ENCODE data around the gene SULT1E1.

SULT1E1 gene

DNA sequence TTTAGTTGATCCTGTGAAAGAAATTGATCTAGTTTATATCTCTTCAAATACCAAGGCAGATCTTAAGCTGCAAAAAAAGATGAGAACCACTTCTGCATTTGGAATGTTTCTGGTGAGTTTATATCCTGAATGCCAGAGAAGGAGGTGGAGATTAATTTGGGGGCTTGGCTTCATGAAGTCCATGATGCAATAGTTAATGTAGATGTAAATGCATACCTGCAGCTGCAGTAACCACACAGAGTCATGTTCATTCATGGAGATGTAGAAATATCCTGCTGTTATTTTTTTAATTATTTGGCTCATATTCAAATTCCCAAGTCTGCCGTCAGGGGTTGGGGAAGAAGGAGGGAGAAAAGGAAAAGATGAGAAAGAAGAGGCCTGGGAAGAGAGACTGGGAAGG lies at the start of gene SULT1E1:
SULT1E1 (minus strand) TSS at position 94 of the 400 bp plus-strand sequence. CDS start 2,501 bp downstream, outside the sequence.
- DNase-seq = no peak

- DNase-seq = no peak
Measured at GRCh38 chr4:69909195-69909594, 49.2 kb upstream of the SULT1E1 start.

DNA sequence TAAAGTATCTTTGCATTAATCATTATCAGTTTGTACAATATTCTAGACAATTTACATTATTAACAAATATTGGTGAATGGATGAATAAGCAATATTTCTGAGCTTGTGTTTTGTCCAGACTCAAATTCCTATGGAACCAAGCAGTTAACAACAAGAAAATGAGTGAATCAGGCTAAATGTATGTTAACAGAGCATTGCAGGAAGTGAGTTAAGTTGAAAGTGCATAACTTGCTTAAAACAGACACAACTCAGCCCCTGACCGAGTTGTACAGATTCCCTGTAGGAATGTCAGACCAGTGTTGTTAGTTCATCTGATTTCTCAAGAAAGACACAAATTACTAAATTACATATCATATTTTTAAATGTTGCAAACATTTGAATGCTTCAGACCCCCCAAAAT lies 47.2 kb upstream of the SULT1E1 start:
- no peak for DNase-seq

GRCh38 chr4:69896530-69897116 lies 36.7 kb upstream of the SULT1E1 start:
- DNase-seq = no peak

DNA sequence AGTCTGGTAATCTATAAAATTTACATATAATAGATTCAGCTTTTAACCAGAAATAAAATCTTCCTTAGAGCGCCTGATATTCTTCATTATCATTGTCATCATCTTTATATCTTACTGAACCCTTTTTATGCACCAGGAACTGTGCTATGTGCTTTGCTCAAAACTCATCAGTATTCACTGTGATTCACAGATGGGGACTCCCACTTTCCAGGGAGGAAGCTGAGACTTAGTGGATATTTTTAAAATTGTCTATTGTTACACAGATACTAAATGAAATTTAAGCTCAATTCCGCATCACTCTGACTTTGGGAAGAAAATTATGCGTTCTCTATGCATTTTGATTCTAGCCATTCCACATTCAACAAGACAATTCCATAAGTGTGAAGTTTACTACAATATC lies 34.8 kb upstream of the SULT1E1 start:
- DNase-seq = no peak

- no peak for DNase-seq
Measured at GRCh38 chr4:69894186-69894585, 34.2 kb upstream of the SULT1E1 start.

DNA sequence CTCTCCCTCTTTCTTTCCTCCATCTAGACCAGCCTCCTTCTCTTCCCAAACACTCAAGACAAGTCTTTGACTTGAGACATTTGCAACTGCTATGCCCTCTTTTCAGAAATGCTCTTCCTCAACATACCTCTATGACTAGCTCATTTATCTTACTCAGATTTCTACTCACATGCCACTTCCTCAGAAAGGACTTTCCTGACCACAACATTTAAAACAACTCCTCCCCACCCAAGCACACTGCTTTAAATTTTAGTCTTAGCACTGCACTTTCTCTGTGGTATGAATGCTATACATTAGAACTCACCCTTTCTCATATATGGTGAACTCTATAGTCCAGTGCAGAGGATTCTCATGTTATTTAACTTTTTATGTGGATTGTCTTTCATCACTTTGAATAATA lies 28.4 kb upstream of the SULT1E1 start:
- DNase-seq = no peak

- DNase-seq = no peak
Measured at GRCh38 chr4:69882150-69882549, 22.2 kb upstream of the SULT1E1 start.

DNA sequence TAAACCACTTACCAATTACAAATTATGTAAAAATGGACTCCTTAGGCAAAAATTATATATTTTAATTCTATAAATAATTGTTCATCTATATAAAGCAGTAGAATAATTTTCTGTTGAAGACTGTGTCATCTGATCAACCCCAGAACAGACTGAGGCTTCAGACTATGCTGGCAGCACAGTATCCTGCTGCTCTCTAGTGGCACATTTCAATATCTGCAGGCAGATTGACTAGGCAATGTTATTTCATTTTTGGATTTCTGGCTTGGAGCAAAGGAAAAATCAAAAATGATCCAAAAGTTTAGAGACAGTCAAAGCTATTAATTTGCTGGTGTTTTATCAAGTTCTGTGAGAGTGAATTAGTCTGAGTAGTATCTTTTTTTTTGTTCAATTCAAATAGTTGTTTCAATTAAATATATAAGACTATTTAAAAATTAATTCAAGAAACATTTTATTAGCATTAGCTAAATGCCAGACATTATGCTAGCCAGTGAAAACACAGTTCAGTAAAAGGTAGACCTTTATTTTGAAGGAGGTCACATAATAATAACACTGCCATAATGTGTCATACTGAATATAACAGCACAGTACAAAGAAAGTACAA lies 21.3 kb upstream of the SULT1E1 start:
- DNase-seq = peak; percentile 64

DNA sequence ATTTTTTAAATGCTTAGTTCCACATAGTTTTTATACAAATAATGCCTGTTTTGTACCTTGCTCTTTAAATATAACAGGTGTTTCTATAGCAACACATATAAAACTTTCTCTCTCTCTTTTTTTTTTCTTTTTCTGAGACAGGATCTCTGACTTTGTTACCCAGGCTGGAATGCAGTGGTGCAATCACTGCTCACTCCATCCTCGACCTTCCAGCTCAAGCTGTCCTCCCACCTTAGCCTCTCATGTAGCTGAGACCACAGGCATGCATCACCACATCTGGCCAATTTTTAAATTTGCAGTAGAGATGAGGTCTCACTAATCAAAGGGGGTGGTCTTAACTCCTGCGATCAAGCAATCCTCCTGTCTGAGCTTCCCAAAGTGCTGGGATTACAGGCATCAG lies 18.3 kb upstream of the SULT1E1 start:
- DNase-seq = no peak

GRCh38 chr4:69877453-69877852 lies 17.5 kb upstream of the SULT1E1 start:
- DNase-seq = no peak

GRCh38 chr4:69876071-69876470 lies 16.1 kb upstream of the SULT1E1 start:
- no peak for DNase-seq

GRCh38 chr4:69875576-69875975 lies 15.6 kb upstream of the SULT1E1 start:
- DNase-seq = no peak

DNA sequence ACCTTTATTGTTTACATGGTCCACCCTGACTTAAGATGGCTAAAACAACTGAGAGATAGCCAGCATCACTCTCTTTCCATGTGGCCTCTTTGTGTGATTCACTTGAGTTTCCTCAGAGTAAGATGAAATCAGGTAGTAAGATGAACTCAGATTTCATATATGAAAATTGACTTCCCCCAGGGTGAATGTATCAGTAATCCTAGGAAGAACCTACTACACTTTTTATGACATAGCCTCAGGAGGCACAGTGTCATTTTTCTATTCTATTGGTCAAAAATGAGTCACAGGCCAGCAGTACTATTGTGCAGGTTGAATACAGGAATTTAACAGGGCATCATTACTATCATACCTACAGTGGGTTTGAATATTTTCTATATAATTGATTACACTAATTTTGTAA lies 14.6 kb upstream of the SULT1E1 start:
- DNase-seq = no peak

GRCh38 chr4:69861756-69862155 lies 1.8 kb upstream of the SULT1E1 start:
- DNase-seq = no peak

DNA sequence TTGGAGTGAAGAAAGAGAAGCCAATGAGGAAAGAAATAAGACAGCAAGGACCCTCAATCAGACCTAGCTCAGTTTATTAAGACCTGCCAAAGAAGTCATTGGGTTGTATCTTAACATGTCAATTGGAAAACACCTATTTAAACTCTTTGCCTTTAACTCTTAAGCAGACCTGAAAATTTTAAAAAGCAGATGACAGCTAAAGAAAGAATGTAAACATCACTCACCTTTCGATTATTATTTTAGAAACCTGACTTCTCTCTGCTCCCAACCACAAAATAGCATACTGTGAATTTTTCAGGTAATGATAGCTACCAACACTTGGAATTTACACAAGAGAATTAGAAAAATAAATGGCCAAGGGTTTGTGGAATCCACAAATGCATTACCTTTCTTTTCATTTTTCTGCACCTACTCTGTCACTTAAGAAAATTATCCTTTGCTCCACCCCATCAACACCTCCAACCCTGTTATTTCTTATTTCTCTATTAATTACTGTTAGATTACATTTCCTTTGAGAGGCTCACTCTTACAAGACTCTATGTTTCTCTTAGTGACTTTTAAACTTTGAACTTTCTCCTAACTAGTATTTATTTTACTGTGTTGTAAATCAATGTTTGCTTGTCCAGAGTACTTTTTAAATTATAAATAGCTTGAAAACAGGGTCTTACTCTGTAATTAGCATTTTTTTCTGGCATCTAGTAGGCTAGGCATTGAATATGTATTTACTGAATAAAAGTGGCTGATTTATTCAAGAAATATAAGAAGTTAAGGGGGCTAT lies 765 bp upstream of the SULT1E1 start:
- no peak for DNase-seq

- no peak for DNase-seq
Measured at GRCh38 chr4:69859140-69859685, 732 bp downstream of the SULT1E1 start.

GRCh38 chr4:69858690-69859089 lies 1.3 kb downstream of the SULT1E1 start:
- DNase-seq = peak; percentile 44

- DNase-seq = no peak
Measured at GRCh38 chr4:69855822-69856221, 4.1 kb downstream of the SULT1E1 start.

DNA sequence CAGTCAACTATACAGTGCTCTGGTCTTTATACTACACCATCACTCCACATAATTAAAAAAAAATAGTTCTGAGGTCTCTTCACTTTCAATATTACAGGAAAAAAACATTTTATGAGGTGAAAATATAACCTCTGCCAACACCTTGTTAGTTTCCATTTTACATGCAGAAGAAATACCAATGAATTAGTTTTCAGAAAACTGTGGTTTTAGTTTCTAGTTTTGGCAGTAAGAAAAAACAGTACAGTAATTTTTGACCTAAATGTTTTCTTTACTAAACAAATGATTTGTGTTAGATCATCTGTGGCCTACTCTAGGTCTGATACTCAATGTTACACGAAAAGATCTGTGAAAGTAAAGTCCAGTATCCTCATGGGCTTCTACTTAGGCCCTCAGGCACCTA lies 10.0 kb downstream of the SULT1E1 start:
- no peak for DNase-seq

DNA sequence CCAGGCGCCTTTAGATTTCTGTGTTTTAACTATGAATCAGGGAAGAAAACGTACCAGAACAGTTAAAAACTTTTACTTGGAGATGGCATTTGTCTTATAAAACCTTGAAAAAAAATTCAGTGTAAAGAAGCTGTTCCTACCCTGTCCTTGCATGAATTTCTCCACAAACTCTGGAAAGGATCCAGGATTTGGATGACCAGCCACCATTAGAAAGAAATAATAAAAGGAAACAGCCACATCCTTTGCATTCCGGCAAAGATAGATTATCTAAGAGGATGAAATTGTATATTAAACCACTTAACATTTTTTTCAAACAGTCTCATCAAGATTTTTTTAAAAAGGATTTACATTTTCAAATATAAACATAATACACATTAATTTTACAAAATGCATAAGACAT lies 10.6 kb downstream of the SULT1E1 start:
- no peak for DNase-seq

DNA sequence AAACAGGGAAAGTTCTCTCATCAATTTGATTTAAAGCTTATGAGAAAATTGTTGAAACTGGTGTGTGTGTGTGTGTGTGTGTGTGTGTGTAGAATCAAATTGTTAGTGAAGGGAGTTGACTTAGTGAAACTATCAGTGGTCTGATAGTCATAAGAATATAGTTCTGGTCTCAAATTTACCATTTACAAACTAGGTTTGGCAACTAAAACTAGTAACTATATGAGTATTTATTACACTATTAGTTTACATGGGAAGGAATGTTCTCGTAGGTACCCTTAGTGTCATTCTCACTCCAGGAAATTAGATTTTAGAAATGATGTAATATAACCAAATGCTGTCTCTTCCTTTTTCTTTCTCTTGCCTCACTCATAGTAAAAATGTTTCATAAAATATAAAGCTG lies 11.9 kb downstream of the SULT1E1 start:
- no peak for DNase-seq

- no peak for DNase-seq
Measured at GRCh38 chr4:69843932-69844331, 16.0 kb downstream of the SULT1E1 start.

GRCh38 chr4:69843301-69843700 lies 16.6 kb downstream of the SULT1E1 start:
- DNase-seq = no peak

Measured in NCI-H510A treated with DMSO at 0.1 percent for 48 hours (cell line).